Keratinocyte (primary cell): ENCODE measurements around the gene ACAN. TPM values are rescaled to one million over a fixed set of nuclear protein-coding genes. Genes with fewer than 3 reads are reported as not detected.

Source experiments
- DNase-seq: peaks from one replicate; pipeline ENCODE4 v3.0.0-alpha.2; 2011; ENCODE audit warnings: low read depth, missing footprints, low spot score
- FAIRE-seq: peaks from 2 replicates; lab custom pipeline; 2011; peaks lifted over from hg19 to GRCh38; lab: Jason Lieb, UNC
- H2AFZ ChIP-seq: 2 replicates; pipeline ENCODE4 v1.6.0; 2012; ENCODE audit warnings: low read length, control low read depth, inconsistent platforms; ENCODE audit not compliant: control insufficient read depth
- H3K27ac ChIP-seq: 2 replicates; pipeline ENCODE4 v1.5.1; 2011; ENCODE audit warnings: low read length; ENCODE audit not compliant: control insufficient read depth, insufficient read depth
- H3K27me3 ChIP-seq: 3 replicates; pipeline ENCODE4 v1.6.0; 2011; ENCODE audit warnings: low read length; ENCODE audit not compliant: control insufficient read depth, insufficient read depth; ENCODE audit errors: extremely low read depth
- H3K36me3 ChIP-seq, 2 experiments: 2 replicates in 1 of 2; 3 replicates in 1 of 2; pipeline ENCODE4 v1.5.1; 2011; ENCODE audit warnings: low read length in 2 of 2, mild to moderate bottlenecking in 1 of 2; ENCODE audit not compliant: control insufficient read depth in 2 of 2, insufficient read depth in 2 of 2; ENCODE audit errors: extremely low read depth in 1 of 2
- H3K4me1 ChIP-seq: 3 replicates; pipeline ENCODE4 v1.5.1; 2011; ENCODE audit warnings: low read length; ENCODE audit not compliant: control insufficient read depth, insufficient read depth; ENCODE audit errors: extremely low read depth
- H3K4me2 ChIP-seq: 3 replicates; pipeline ENCODE4 v1.6.0; 2011; ENCODE audit warnings: low read depth, low read length; ENCODE audit not compliant: control insufficient read depth, insufficient read depth; ENCODE audit errors: extremely low read depth
- H3K4me3 ChIP-seq, 3 experiments: fragments of 200-600 bp in 1 of 3; sonication (generic) in 1 of 3; 2 replicates in 2 of 3; 3 replicates in 1 of 3; pipeline ENCODE4 v1.5.1; 2011 to 2016; ENCODE audit warnings: low read length in 3 of 3, mild to moderate bottlenecking in 3 of 3, control low read depth in 2 of 3, inconsistent platforms in 1 of 3, low read depth in 1 of 3, mixed read lengths in 1 of 3, mixed run types in 1 of 3, moderate library complexity in 1 of 3; ENCODE audit not compliant: control insufficient read depth in 2 of 3, insufficient read depth in 2 of 3; ENCODE audit errors: extremely low read depth in 1 of 3
- H3K79me2 ChIP-seq: 2 replicates; pipeline ENCODE4 v1.6.0; 2012; ENCODE audit warnings: low read length; ENCODE audit not compliant: control insufficient read depth, insufficient read depth
- H3K9ac ChIP-seq: 3 replicates; pipeline ENCODE4 v1.6.0; 2011; ENCODE audit warnings: low read length; ENCODE audit not compliant: control insufficient read depth, insufficient read depth; ENCODE audit errors: extremely low read depth
- H3K9me1 ChIP-seq: 3 replicates; pipeline ENCODE4 v1.6.0; 2011; ENCODE audit warnings: low read length; ENCODE audit not compliant: control insufficient read depth, insufficient read depth; ENCODE audit errors: extremely low read depth
- H3K9me3 ChIP-seq: 2 replicates; pipeline ENCODE4 v1.5.1; 2012; ENCODE audit warnings: low read depth, low read length; ENCODE audit not compliant: control insufficient read depth
- H4K20me1 ChIP-seq: 3 replicates; pipeline ENCODE4 v1.6.0; 2011; ENCODE audit warnings: low read length; ENCODE audit not compliant: control insufficient read depth, insufficient read depth; ENCODE audit errors: extremely low read depth
- EZH2 ChIP-seq: IDR thresholded peaks from one replicate; pipeline ENCODE4 v1.6.1; 2012; ENCODE audit warnings: inconsistent platforms, mild to moderate bottlenecking, low read length, moderate library complexity
- dilution Hi-C: fragments of 300-500 bp; cut with MboI; formaldehyde crosslinking; loops from one replicate; pipeline ENCODE4 v1.7.0; 2020; ENCODE audit warnings: low sequenced_read_pairs; ENCODE audit not compliant: extremely low pct_ligation_motif_present
- polyA plus RNA-seq, 5 experiments: library from polyadenylated mRNA; depleted of rRNA in 3 of 5; stranded (reverse) in 3 of 5; stranded (forward) in 1 of 5; unstranded in 1 of 5; fragments of >200 nt; gene quantifications; 1 replicate in 1 of 5; 2 replicates in 3 of 5; 3 replicates in 1 of 5; pipeline versions ENCODE4 v1.2.1 to v1.2.3, GENCODE V29; 2011 to 2012; ENCODE audit warnings: missing spikeins in 2 of 5, low read depth in 1 of 5, low replicate concordance in 1 of 5
- TF ChIP-seq, protein P1 (sequence below), 3 experiments: IDR thresholded peaks in 1 of 3; conservative IDR thresholded peaks in 1 of 3; optimal IDR thresholded peaks in 1 of 3; 2 replicates in 2 of 3; 3 replicates in 1 of 3; pipeline versions ENCODE3 to v1.5.1; 2011; ENCODE audit warnings: low read length in 3 of 3, mild to moderate bottlenecking in 3 of 3, moderate library complexity in 2 of 3, control low read depth in 1 of 3, inconsistent platforms in 1 of 3; ENCODE audit not compliant: insufficient read depth in 2 of 3; ENCODE audit errors: extremely low read depth in 1 of 3

ACAN gene
- polyA plus RNA-seq, 1 donor (not counting 4 experiments of a cell fraction or from before 2014, with no cell fraction given) = not detected

DNA sequence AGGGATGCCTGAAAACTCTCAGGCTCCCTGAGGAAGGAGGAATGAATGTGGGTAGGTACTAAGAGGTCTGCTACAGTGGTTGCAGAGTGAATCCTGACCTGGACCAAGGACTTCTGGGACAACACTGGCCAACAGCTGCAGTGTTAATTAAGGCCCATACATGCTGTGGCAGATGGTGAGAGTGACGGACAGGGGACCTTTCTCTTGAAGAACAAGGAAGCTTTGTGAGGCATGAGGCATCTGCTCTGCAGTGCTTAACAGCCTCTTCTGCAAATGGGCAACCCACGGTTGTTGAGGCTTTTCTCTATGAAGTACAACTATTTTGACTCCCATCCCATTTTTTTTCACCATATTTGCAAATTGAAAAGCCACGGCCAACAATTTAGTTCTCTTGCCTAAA, 26.6 kb upstream of the ACAN start:
- Histone ChIP-seq H3K4me3 (no peak overlapping the region), H2AFZ (no peak overlapping the region), H3K4me1 (no peaks in the 10 kb centered on the region), H3K9ac (no peak overlapping the region), H3K27me3 (no peaks in the 10 kb centered on the region), H3K36me3 (no peaks in the 10 kb centered on the region), H3K9me3 (no peaks in the 10 kb centered on the region), H3K27ac (no peak overlapping the region), H3K4me2 (no peak overlapping the region), H3K79me2 (no peaks in the 10 kb centered on the region), H3K9me1 (no peaks in the 10 kb centered on the region), H4K20me1 (no peaks in the 10 kb centered on the region)
- dilution Hi-C loops = no loop called here
- FAIRE-seq = no peak
- no peak for TF ChIP-seq EZH2
- no peak for DNase-seq

DNA sequence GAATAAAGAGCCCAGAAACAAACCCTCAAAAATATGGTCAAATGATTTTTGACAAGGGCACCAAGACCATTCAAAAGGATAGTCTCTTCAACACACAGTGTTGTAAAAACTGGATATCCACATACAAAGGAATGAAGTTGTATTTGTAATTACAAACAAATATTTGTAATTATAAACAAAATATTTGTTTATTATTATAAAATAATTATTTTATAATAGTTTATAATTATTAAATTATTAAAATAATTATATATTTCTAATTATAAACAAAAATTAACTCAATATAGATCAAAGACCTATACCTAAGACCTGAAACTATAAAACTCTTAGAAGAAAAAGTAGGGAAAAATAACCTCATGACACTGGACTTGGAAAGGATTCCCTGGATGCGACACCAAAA, 23.3 kb upstream of the ACAN start:
- FAIRE-seq = no peak
- Histone ChIP-seq H3K36me3 (no peaks in the 10 kb centered on the region), H3K27ac (no peak overlapping the region), H3K4me2 (no peak overlapping the region), H3K79me2 (no peaks in the 10 kb centered on the region), H3K4me1 (no peaks in the 10 kb centered on the region), H2AFZ (no peak overlapping the region), H3K9me1 (no peaks in the 10 kb centered on the region), H3K9me3 (no peaks in the 10 kb centered on the region), H3K9ac (no peak overlapping the region), H3K27me3 (no peaks in the 10 kb centered on the region), H3K4me3 (no peak overlapping the region), H4K20me1 (no peaks in the 10 kb centered on the region)
- dilution Hi-C loops = no loop called here
- DNase-seq = no peak
- TF ChIP-seq EZH2 = no peak
- TF ChIP-seq, protein P1, sequence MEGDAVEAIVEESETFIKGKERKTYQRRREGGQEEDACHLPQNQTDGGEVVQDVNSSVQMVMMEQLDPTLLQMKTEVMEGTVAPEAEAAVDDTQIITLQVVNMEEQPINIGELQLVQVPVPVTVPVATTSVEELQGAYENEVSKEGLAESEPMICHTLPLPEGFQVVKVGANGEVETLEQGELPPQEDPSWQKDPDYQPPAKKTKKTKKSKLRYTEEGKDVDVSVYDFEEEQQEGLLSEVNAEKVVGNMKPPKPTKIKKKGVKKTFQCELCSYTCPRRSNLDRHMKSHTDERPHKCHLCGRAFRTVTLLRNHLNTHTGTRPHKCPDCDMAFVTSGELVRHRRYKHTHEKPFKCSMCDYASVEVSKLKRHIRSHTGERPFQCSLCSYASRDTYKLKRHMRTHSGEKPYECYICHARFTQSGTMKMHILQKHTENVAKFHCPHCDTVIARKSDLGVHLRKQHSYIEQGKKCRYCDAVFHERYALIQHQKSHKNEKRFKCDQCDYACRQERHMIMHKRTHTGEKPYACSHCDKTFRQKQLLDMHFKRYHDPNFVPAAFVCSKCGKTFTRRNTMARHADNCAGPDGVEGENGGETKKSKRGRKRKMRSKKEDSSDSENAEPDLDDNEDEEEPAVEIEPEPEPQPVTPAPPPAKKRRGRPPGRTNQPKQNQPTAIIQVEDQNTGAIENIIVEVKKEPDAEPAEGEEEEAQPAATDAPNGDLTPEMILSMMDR (optimal IDR thresholded peaks at IDR 0.05 in 1 of 3, IDR thresholded peaks at IDR 0.05 in 1 of 3, conservative IDR thresholded peaks at IDR 0.05 in 1 of 3; ENCODE audit: extremely low read depth in 1 of 3, insufficient read depth in 2 of 3, low read length in 3 of 3) = no peak

GRCh38 chr15:88782465-88782864, 20.8 kb upstream of the ACAN start:
- Histone ChIP-seq H3K4me1 (no peaks in the 10 kb centered on the region), H2AFZ (no peak overlapping the region)

More at GRCh38 chr15:88782465-88782864, 20.8 kb upstream of the ACAN start:
- TF ChIP-seq EZH2 = no peak
- TF ChIP-seq, protein P1 (optimal IDR thresholded peaks at IDR 0.05 in 1 of 3, IDR thresholded peaks at IDR 0.05 in 1 of 3, conservative IDR thresholded peaks at IDR 0.05 in 1 of 3; ENCODE audit: extremely low read depth in 1 of 3, insufficient read depth in 2 of 3, low read length in 3 of 3) = no peak
- Histone ChIP-seq H3K9me3 (no peaks in the 10 kb centered on the region), H4K20me1 (no peaks in the 10 kb centered on the region), H3K9me1 (no peaks in the 10 kb centered on the region), H3K27ac (no peak overlapping the region), H3K9ac (no peak overlapping the region), H3K27me3 (no peaks in the 10 kb centered on the region), H3K79me2 (no peaks in the 10 kb centered on the region), H3K4me2 (no peak overlapping the region), H3K36me3 (no peaks in the 10 kb centered on the region), H3K4me3 (no peak overlapping the region)
- dilution Hi-C loops = no loop called here
- DNase-seq (no peak), FAIRE-seq (no peak)
